Liver (tissue), 3 donors: ENCODE measurements around the gene CRHR2.

Experiments
- EGR1 ChIP-seq, 2 donors: IDR thresholded peaks; 2 replicates each; pipeline ENCODE4 v1.6.1; 2016 to 2018; ENCODE audit warnings: antibody characterized with exemption in 2 of 2, low read depth in 2 of 2
- GABPA ChIP-seq, 2 donors: IDR thresholded peaks in 1 of 2; conservative IDR thresholded peaks in 1 of 2; 2 replicates each; pipeline ENCODE4 v1.6.1; 2016; ENCODE audit warnings: antibody characterized with exemption in 2 of 2, mild to moderate bottlenecking in 1 of 2, moderate library complexity in 1 of 2
- HNF4G ChIP-seq: IDR thresholded peaks from 2 replicates; pipeline ENCODE4 v1.6.1; 2016; ENCODE audit warnings: antibody characterized with exemption
- JUND ChIP-seq, 2 donors: IDR thresholded peaks; 2 replicates each; pipeline ENCODE4 v1.6.1; 2016; ENCODE audit warnings: antibody characterized with exemption in 2 of 2
- NR2F2 ChIP-seq: IDR thresholded peaks from 2 replicates; pipeline ENCODE4 v1.6.1; 2016; ENCODE audit warnings: antibody characterized with exemption
- RAD21 ChIP-seq, 2 donors: IDR thresholded peaks; 2 replicates each; pipeline ENCODE4 v1.6.1; 2016; ENCODE audit warnings: antibody characterized with exemption in 2 of 2, mild to moderate bottlenecking in 2 of 2
- SP1 ChIP-seq: IDR thresholded peaks from 2 replicates; pipeline ENCODE4 v1.6.1; 2018; ENCODE audit warnings: antibody characterized with exemption, mild to moderate bottlenecking
- TAF1 ChIP-seq: conservative IDR thresholded peaks from 2 replicates; pipeline ENCODE4 v1.6.1; 2016; ENCODE audit warnings: antibody characterized with exemption, mild to moderate bottlenecking
- TF ChIP-seq, protein P1 (sequence below): IDR thresholded peaks from 2 replicates; pipeline ENCODE4 v1.6.1; 2016; ENCODE audit warnings: antibody characterized with exemption
- TF ChIP-seq, protein P2 (sequence below): fragments of 150-350 bp; IDR thresholded peaks from 2 replicates; pipeline ENCODE4 v1.5.1; 2017; ENCODE audit warnings: improper control_type of control experiment, low read depth, low read length; ENCODE audit not compliant: missing input control
- TF ChIP-seq, protein P3 (sequence below): IDR thresholded peaks from 2 replicates; pipeline ENCODE4 v1.6.1; 2016; ENCODE audit warnings: antibody characterized with exemption, mild to moderate bottlenecking
- TF ChIP-seq, protein P4 (sequence below): IDR thresholded peaks from 2 replicates; pipeline ENCODE4 v1.6.1; 2016; ENCODE audit warnings: antibody characterized with exemption
- donor health status: healthy.
- donor health status: healthy.

DNA sequence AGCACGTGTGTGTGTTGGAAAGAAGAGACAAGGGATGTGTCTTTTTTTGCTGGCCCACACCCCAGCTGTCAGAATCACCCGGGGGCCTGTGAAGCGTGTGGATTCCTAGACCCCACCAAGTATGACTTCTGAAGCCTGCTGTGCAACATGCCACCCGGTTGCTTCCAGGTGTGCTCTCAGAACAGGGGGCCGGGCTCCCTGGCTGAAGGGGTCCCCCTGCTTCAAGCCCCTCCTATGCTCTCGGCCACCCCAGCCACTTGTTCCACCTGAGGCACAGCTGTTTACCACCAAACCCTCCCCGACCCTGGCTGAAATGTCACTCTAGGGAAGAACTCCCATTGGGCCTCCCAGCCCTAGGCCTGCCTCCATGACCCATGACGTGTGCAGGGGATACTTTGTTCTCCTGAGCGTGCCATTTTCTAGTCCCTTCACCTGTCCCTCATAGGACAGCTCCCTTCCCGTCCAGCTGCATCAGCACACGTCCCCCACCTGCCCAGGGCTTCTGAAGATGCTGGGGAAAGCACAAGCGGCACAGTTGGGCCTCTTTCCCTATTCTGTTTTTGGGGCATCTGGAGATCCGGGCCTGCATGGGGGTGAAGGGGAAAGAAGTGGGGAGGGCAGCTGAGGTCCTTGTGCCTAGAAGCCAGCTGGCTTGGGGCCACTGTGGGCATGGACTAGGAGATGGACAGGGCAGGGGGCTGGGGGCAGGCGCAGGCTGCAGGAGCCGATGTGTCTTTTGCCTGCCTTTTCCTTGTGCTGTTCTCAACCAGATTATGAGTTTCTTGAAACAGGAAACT lies 33.3 kb downstream of the CRHR2 start:
- TF ChIP-seq GABPA (IDR thresholded peaks at IDR 0.05 in 1 of 2, conservative IDR thresholded peaks at IDR 0.05 in 1 of 2), result no peak
- TF ChIP-seq, protein P1, sequence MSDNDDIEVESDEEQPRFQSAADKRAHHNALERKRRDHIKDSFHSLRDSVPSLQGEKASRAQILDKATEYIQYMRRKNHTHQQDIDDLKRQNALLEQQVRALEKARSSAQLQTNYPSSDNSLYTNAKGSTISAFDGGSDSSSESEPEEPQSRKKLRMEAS, result no peak
- no peak for TF ChIP-seq NR2F2
- TF ChIP-seq, protein P2, sequence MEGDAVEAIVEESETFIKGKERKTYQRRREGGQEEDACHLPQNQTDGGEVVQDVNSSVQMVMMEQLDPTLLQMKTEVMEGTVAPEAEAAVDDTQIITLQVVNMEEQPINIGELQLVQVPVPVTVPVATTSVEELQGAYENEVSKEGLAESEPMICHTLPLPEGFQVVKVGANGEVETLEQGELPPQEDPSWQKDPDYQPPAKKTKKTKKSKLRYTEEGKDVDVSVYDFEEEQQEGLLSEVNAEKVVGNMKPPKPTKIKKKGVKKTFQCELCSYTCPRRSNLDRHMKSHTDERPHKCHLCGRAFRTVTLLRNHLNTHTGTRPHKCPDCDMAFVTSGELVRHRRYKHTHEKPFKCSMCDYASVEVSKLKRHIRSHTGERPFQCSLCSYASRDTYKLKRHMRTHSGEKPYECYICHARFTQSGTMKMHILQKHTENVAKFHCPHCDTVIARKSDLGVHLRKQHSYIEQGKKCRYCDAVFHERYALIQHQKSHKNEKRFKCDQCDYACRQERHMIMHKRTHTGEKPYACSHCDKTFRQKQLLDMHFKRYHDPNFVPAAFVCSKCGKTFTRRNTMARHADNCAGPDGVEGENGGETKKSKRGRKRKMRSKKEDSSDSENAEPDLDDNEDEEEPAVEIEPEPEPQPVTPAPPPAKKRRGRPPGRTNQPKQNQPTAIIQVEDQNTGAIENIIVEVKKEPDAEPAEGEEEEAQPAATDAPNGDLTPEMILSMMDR, result no peak
- TF ChIP-seq TAF1, result no peak
- TF ChIP-seq RAD21 (IDR thresholded peaks at IDR 0.05), result no peak
- no peak for TF ChIP-seq HNF4G
- TF ChIP-seq, protein P3, sequence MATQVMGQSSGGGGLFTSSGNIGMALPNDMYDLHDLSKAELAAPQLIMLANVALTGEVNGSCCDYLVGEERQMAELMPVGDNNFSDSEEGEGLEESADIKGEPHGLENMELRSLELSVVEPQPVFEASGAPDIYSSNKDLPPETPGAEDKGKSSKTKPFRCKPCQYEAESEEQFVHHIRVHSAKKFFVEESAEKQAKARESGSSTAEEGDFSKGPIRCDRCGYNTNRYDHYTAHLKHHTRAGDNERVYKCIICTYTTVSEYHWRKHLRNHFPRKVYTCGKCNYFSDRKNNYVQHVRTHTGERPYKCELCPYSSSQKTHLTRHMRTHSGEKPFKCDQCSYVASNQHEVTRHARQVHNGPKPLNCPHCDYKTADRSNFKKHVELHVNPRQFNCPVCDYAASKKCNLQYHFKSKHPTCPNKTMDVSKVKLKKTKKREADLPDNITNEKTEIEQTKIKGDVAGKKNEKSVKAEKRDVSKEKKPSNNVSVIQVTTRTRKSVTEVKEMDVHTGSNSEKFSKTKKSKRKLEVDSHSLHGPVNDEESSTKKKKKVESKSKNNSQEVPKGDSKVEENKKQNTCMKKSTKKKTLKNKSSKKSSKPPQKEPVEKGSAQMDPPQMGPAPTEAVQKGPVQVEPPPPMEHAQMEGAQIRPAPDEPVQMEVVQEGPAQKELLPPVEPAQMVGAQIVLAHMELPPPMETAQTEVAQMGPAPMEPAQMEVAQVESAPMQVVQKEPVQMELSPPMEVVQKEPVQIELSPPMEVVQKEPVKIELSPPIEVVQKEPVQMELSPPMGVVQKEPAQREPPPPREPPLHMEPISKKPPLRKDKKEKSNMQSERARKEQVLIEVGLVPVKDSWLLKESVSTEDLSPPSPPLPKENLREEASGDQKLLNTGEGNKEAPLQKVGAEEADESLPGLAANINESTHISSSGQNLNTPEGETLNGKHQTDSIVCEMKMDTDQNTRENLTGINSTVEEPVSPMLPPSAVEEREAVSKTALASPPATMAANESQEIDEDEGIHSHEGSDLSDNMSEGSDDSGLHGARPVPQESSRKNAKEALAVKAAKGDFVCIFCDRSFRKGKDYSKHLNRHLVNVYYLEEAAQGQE, result no peak
- no peak for TF ChIP-seq EGR1 (IDR thresholded peaks at IDR 0.05; ENCODE audit: low read depth in 2 of 2)
- TF ChIP-seq SP1, result no peak
- TF ChIP-seq, protein P4, sequence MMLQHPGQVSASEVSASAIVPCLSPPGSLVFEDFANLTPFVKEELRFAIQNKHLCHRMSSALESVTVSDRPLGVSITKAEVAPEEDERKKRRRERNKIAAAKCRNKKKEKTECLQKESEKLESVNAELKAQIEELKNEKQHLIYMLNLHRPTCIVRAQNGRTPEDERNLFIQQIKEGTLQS, result no peak
- no peak for TF ChIP-seq JUND (IDR thresholded peaks at IDR 0.05)
